Lung (tissue), 12 donors: ENCODE data around the gene EFNA5. TPM values are rescaled to one million over a fixed set of nuclear protein-coding genes. Genes with fewer than 3 reads are reported as not detected.
A peak's percentile ranks its signal among the peaks of the same experiment; 100 is the strongest.

Experiments used
- ATAC-seq: fragments of 200-7000 bp; cut with Tn5 transposase; one replicate; pipeline ENCODE4 v1.9.1; 2020; ENCODE audit warnings: moderate number of reproducible peaks; ENCODE audit not compliant: insufficient read depth, low FRiP score
- DNase-seq, 3 donors: peaks; one replicate each; pipeline ENCODE4 v3.0.0-alpha.2; 2013 to 2017
- H3K27ac ChIP-seq, 2 donors: one replicate each; pipeline ENCODE4 v1.5.1; 2013; ENCODE audit warnings: mild to moderate bottlenecking in 2 of 2, moderate library complexity in 2 of 2, control low read depth in 1 of 2, inconsistent platforms in 1 of 2, low read depth in 1 of 2, low read length in 1 of 2
- H3K27me3 ChIP-seq, 3 donors: one replicate each; pipeline ENCODE4 v1.5.1; 2013; ENCODE audit warnings: low read length in 2 of 3; ENCODE audit not compliant: control insufficient read depth in 3 of 3, insufficient read depth in 3 of 3
- H3K36me3 ChIP-seq, 4 donors: one replicate each; pipeline ENCODE4 v1.5.1; 2013; ENCODE audit warnings: low read length in 4 of 4, mild to moderate bottlenecking in 1 of 4, moderate library complexity in 1 of 4; ENCODE audit not compliant: control insufficient read depth in 4 of 4, insufficient read depth in 4 of 4
- H3K4me1 ChIP-seq, 5 donors: one replicate each; pipeline ENCODE4 v1.5.1; 2013; ENCODE audit warnings: low read length in 5 of 5, mild to moderate bottlenecking in 2 of 5, moderate library complexity in 1 of 5; ENCODE audit not compliant: control insufficient read depth in 5 of 5, insufficient read depth in 5 of 5
- H3K4me3 ChIP-seq: one replicate; pipeline ENCODE4 v1.5.1; 2013; ENCODE audit warnings: mild to moderate bottlenecking, control low read depth, moderate library complexity
- H3K9ac ChIP-seq, 2 donors: one replicate each; pipeline ENCODE4 v1.5.1; 2013; ENCODE audit warnings: low read length in 2 of 2, control low read depth in 1 of 2; ENCODE audit not compliant: insufficient read depth in 1 of 2
- H3K9me3 ChIP-seq, 4 donors: one replicate each; pipeline ENCODE4 v1.5.1; 2013; ENCODE audit warnings: low read length in 3 of 4, mild to moderate bottlenecking in 1 of 4, moderate library complexity in 1 of 4; ENCODE audit not compliant: control insufficient read depth in 4 of 4, insufficient read depth in 3 of 4
- WGBS, 2 donors: extraction: QIAGEN DNeasy Blood & Tissue Kit; methylation state at CpG; one replicate each; pipeline ENCODE4 v1.1.7; 2013; 5-methylcytosine and 5-hydroxymethylcytosine counted together
- polyA plus RNA-seq, 2 donors: library from polyadenylated mRNA; stranded (reverse); fragments of 200-250 nt; gene quantifications; one replicate each; pipeline ENCODE4 v1.2.1, GENCODE V29; 2013
- total RNA-seq, 2 donors: library from RNA; depleted of rRNA in 1 of 2; stranded (reverse); fragments of >200 nt in 1 of 2; gene quantifications; one replicate each; pipeline ENCODE4 v1.2.1, GENCODE V29; 2014 to 2021
- TF ChIP-seq, protein P1 (sequence below): IDR thresholded peaks from 2 replicates; pipeline ENCODE4 v1.5.1; 2012; ENCODE audit warnings: mild to moderate bottlenecking; ENCODE audit errors: control extremely low read depth, extremely low read depth
- donor health status: control.
- donor health status: control.
- donor health status: Bipolar disorder and iron deficiency.
- donor health status: healthy.
- donor health status: DM: yes; HTN: yes; CAD: no.

Gene EFNA5
- total and polyA plus RNA-seq, 4 donors, result 2.1 to 18.4 (median 7.8) TPM

DNA sequence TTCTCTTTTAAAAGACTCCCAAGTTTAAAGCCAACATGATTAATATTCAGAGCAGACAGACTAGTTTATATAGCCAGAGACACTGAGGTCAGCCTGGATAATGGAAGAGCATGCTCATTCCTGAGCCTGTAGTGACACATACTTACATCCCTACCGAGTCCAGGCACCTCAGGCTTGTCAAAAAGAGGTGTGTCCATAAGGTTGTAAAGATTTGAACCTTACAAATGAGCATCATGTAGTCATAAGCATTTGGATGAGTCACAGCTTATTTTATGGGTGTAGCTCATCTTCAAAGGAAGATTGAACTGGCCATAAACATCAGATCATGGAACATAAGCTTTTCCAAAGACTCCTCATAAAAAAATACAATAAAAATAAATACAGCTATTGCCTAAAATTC lies 333.5 kb downstream of the EFNA5 start:
- Histone ChIP-seq H3K27ac (no peak overlapping the region), H3K4me3 (no peak overlapping the region), H3K36me3 (no peaks in the 10 kb centered on the region), H3K4me1 (peaks cover 0 to 6% (median under 1%) of the 10 kb centered on the region in 5 donors), H3K27me3 (no peaks in the 10 kb centered on the region), H3K9me3 (no peaks in the 10 kb centered on the region), H3K9ac (no peak overlapping the region)
- WGBS, 2 donors, result 50 to 70% methylated on average over 1 of the region's 1 CpG
- TF ChIP-seq, protein P1, sequence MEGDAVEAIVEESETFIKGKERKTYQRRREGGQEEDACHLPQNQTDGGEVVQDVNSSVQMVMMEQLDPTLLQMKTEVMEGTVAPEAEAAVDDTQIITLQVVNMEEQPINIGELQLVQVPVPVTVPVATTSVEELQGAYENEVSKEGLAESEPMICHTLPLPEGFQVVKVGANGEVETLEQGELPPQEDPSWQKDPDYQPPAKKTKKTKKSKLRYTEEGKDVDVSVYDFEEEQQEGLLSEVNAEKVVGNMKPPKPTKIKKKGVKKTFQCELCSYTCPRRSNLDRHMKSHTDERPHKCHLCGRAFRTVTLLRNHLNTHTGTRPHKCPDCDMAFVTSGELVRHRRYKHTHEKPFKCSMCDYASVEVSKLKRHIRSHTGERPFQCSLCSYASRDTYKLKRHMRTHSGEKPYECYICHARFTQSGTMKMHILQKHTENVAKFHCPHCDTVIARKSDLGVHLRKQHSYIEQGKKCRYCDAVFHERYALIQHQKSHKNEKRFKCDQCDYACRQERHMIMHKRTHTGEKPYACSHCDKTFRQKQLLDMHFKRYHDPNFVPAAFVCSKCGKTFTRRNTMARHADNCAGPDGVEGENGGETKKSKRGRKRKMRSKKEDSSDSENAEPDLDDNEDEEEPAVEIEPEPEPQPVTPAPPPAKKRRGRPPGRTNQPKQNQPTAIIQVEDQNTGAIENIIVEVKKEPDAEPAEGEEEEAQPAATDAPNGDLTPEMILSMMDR, result no peak
- DNase-seq (no peak), ATAC-seq (no peak)

DNA sequence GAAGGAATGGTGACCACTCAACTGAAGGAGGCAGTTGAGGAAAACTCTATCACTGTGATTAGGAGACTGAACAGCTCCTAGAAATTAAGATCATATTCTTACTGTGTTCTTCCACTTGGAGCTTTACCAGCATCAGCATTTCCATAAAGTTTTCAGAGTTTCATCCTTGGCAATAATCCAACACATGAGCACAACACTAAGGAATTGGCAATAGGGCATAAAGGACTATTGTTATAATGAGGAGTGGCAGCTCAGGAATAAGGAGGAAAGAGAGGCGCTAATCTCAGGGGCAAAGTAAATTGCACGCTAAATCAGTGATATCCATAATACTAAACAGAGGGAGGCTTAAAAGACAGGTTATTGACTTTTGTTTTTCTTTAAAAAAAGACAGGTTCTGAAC lies 338.9 kb downstream of the EFNA5 start:
- ATAC-seq (no peak), DNase-seq (peak in 1 of 3 donors; percentile 14)
- Histone ChIP-seq H3K27ac (no peak overlapping the region), H3K4me1 (no peaks in the 10 kb centered on the region), H3K9me3 (no peaks in the 10 kb centered on the region), H3K36me3 (no peaks in the 10 kb centered on the region), H3K9ac (no peak overlapping the region), H3K4me3 (no peak overlapping the region), H3K27me3 (no peaks in the 10 kb centered on the region)
- WGBS, 2 donors, result 87 to 93% methylated on average over 2 of the region's 2 CpGs
- TF ChIP-seq, protein P1, result no peak

DNA sequence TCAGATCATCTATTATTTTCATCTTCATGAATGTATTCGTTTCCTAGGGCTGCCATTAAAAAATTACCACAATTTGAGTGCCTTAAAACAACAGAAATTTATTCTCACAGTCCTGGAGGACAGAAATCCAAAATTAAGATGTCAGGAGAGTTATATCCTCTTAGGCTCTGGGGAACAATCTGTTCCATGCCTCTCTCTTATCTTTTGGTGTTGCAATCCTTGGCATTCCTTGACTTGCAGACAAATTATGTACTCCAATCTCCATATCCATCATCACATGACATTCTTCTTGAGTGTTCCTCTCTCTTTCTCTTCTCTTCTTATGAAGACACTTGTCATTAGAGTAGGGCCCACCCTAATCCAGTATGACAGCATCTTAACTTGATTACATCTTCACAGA lies 339.4 kb downstream of the EFNA5 start:
- WGBS, 2 donors, result 70 to 73% methylated on average over 1 of the region's 1 CpG
- ATAC-seq (no peak), DNase-seq (no peak)
- no peak overlapping the region for H3K4me3 ChIP-seq
- no peak overlapping the region for H3K9ac ChIP-seq
- no peak overlapping the region for H3K27ac ChIP-seq
- no peaks in the 10 kb centered on the region for H3K36me3 ChIP-seq
- no peaks in the 10 kb centered on the region for H3K27me3 ChIP-seq
- H3K9me3 ChIP-seq, result no peaks in the 10 kb centered on the region
- TF ChIP-seq, protein P1, result no peak
- no peaks in the 10 kb centered on the region for H3K4me1 ChIP-seq

DNA sequence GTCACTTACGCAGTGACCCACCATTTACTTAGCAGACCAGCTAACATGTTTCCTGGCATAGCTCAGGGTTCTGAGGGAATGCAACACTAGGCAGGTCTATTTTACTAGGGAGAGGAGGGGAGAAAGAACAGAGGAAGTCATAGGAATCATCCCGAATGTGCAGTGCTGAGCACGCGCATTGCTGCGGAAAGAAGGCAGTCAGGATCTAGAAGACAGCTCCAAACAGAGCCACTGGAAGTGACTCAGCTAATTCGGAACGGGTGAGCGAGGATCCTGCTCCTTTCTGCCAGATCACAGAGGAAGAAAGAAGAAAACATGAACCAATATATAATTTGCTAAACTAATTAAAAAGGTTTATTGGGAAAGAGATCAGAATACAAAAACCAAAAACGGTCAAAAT lies 339.8 kb downstream of the EFNA5 start:
- Histone ChIP-seq H3K27me3 (no peaks in the 10 kb centered on the region), H3K36me3 (no peaks in the 10 kb centered on the region), H3K4me1 (no peaks in the 10 kb centered on the region), H3K27ac (no peak overlapping the region), H3K4me3 (no peak overlapping the region), H3K9me3 (no peaks in the 10 kb centered on the region), H3K9ac (no peak overlapping the region)
- ATAC-seq (no peak), DNase-seq (no peak)
- TF ChIP-seq, protein P1, result no peak
- 86 to 88% methylated on average over 9 of the region's 9 CpGs for WGBS, 2 donors
